Measurements from ENCODE around the gene LOC101059915.
"Not testable (repeated sequence)": the region's sequence is repeated elsewhere in the genome, so short reads cannot be mapped to it uniquely, and the experiment has no call there.

The LOC101059915 gene

DNA sequence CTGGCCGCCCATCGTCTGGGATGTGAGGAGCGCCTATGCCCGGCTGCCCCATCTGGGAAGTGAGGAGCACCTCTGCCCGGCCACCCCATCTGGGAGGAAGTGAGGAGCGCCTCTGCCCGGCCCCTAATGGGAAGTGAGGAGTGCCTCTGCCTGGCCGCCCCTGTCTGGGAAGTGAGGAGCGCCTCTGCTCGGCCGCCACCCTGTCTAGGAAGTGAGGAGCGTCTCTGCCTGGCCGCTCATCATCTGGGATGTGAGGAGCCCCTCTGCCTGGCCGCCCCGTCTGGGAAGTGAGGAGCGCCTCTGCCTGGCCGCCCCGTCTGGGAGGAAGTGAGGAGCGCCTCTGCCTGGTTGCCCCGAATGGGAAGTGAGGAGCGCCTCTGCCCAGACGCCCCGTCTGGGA lies 8.3 kb downstream of the LOC101059915 start:
- not testable (repeated sequence) for DNase-seq

DNA sequence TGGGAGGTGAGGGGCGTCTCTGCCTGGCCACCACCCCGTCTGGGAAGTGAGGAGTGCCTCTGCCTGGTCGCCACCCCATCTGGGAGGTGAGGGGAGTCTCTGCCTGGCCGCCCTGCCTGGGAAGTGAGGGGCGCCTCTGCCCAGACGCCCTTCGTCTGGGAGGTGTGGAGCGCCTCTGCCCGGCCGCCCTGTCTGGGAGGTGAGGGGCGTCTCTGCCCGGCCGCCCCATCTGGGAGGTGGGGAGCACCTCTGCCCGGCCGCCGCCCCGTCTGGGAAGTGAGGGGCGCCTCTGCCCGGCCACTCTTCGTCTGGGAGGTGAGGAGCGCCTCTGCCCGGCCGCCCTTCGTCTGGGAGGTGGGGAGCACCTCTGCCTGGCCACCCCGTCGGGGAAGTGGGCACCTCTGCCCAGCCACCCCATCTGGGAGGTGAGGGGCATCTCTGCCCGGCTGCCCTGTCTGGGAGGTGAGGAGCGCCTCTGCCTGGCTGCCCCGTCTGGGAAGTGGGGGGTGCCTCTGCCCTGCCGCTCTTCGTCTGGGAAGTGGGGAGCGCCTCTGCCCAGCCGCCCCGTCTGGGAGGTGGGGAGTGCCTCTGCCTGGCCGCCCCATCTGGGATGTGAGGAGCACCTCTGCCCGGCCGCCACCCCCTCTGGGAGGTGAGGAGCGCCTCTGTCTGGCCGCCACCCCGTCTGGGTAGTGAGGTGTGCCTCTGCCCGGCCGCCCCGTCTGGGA lies 8.9 kb downstream of the LOC101059915 start:
- not testable (repeated sequence) for DNase-seq

DNA sequence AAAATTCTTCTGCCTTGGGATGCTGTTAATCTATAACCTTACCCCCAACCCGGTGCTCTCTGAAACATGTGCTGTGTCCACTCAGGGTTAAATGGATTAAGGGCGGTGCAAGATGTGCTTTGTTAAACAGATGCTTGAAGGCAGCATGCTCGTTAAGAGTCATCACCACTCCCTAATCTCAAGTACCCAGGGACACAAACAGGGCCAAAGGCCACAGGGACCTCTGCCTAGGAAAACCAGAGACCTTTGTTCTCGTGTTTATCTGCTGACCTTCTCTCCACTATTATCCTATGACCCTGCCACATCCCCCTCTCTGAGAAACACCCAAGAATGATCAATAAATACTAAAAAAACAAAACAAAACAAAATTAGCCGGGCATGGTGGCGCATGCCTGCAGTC lies 9.8 kb downstream of the LOC101059915 start:
- not testable (repeated sequence) for DNase-seq

DNA sequence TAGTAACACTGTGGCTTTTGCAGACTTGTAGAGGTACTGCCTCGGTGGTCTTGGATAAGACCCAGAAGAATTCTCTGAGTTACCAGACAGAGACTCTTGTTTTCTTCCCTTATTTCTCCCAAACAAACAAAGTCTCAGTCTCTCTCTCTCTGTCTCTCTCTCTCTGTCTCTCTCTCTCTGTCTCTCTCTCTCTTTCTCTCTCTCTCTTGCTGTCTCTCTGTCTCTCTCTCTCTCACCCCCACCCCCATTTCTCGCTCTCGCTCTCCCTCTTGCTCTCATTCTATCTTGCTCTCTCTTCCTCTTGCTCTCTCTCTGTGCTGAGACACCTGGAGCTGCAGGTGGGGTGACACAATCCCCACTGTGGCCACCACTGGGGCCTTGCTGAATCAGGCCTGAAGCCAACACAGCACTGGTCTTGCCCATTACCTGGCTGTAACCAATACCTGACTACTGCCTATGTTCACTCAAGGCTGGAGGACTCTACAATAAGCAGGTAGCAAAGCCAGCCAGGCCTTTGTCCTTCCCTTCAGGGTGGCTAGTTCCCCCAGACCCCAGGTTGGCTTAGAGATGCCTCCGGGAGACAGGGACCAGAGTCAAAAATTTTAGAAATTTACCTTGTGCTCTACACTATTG lies 12.3 kb downstream of the LOC101059915 start:
- no peak for DNase-seq

DNA sequence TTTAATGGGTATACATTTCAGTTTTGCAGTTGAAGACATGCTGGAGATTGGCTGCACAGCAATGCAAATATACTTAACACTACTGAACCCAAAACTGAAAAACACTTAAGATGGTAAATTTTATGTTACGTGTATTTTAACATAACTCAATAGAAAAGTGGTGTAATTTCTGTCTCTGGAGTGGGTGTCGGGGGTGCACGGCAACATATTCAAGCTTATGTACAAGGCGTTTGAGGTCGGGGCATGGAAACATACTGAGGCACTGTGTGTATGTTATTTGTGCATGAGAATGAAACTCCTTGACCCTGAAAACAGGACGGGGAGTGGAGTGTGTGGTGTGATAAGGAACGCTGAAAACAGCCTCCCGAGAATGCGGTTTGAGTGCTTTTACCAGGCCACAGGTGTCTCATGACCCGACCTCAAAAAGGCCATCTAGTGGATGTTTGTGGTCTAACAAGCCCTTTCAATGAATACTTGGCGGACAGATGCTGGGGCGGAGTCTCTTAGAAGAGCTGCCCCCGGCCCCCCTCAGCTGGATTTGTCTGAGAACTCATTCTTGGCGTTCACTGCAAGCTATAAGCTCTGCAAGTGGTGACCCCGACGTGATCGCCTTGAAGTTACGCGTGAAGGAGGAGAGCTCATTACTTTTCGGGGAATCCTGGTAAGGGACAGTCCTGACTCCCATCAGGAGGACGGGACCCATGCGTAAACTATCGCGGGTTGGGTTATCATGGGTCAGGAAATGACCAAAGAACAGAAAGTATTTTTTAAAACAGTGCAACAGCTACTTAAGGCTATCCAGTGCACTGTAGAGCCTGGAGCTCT lies 29.5 kb downstream of the LOC101059915 start:
- not testable (repeated sequence) for DNase-seq

DNA sequence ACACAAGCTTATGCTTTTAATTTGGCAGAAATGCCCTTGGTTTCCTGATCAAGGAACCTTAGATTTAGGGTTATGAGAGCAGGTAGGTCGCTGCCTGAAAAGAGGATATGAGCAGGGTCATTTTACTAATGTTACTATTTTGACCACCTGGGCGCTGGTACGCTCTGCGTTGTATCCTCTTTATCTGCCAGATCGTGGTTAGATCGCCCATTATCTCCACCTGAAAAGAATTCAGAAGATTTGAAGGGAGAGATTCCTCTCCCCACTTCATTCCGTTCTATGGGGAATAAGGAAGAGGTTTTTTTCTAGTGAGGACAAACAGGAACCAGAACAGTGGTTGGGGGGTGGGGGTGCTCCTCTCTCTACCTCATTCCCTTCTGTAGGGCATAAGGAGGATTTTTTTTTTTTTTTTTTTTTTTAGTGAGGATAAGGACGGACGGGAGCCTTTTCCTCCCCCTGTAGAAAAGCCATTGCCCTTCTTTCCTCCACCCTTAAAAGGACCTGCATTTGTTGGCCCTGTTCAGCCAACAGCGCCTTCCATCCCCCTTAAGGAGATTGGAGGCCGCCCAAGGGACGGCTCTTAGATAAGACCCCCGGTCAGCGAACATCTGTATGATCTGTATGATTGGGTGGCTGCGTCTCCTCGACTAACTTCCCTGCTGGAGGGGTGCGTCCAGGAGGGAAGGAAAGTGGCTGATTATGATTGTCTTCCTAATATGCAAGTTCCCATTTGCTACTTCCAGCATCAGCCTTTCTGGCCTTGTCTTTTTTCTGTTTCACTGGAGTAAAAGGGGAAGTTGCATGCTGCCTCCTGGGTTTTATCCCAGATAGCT lies 30.3 kb downstream of the LOC101059915 start:
- not testable (repeated sequence) for DNase-seq

DNA sequence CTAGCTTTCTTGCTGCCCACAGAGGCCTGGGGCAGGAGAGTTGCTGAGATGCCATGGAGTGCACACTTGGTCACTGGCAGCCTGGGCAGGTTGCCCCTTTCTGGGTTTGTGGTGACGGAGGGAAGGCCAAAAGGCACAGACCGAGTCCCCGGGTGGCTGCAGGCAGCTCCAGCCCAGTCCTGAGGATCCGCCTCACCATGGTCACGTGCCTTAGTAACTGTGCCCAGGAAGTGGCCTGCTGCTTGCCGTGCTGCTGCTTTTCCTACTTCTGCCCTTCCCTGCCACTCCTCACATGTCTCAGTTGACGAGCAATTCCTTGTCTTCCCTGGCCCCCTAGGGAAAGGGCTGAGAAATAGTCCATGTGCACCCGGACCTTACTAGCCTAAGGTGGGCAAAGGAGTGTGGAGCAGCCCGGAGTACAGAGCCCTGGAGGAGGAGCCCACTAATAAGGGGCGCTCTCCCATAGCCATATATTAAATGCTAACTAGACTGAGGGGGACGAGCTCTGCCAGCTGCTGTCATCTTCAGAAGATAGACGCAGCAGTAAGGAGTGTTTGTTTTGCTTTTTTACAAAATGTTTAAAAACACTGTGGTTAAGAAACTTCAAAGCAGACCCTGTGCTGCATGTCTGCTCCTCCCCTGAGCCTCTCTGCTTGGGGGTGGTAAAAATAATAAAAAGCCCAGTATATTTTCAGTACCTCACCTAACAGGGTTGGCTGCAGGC lies 31.1 kb downstream of the LOC101059915 start:
- DNase-seq: not testable (repeated sequence)

DNA sequence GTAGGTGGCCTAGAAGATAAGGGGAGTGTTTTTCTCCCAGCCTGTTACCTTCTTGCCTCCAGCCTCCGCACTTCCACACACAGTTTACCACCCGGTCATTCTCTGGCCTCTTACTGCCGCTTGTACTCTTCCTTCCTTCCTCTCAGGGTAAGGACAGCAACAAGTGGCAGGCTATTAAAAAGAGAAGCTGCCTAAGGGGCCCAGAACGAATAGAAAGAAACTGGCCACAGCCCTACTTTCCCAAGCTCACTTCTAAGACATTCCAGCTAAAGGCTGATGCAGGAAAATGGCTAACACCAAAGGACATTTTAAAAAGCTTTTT lies 31.6 kb downstream of the LOC101059915 start:
- DNase-seq: not testable (repeated sequence)

DNA sequence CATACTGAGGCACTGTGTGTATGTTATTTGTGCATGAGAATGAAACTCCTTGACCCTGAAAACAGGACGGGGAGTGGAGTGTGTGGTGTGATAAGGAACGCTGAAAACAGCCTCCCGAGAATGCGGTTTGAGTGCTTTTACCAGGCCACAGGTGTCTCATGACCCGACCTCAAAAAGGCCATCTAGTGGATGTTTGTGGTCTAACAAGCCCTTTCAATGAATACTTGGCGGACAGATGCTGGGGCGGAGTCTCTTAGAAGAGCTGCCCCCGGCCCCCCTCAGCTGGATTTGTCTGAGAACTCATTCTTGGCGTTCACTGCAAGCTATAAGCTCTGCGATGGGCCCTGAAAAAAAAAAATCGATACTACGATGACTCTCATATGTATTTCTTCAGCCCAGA lies 35.5 kb downstream of the LOC101059915 start:
- DNase-seq: not testable (repeated sequence)

DNA sequence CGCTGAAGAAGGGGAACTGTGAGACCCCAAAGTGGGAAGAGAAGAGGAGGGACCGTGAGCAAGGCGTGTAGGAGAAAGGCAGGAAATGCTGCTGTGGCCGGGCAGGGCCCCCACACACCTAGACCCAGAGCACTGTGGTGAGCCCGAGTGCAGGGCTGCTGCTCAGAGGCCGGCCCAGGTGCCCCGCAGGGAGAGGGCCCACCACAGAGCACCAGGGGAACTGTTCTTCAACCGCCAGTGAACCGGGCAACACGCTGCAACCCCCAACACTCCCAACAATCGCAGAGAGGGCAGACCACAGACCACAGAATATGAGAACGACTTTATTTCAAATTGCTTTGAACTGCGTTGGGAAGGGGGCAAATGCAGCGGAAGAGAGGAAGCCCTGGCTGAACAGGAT lies 46.7 kb downstream of the LOC101059915 start:
- not testable (repeated sequence) for DNase-seq

DNA sequence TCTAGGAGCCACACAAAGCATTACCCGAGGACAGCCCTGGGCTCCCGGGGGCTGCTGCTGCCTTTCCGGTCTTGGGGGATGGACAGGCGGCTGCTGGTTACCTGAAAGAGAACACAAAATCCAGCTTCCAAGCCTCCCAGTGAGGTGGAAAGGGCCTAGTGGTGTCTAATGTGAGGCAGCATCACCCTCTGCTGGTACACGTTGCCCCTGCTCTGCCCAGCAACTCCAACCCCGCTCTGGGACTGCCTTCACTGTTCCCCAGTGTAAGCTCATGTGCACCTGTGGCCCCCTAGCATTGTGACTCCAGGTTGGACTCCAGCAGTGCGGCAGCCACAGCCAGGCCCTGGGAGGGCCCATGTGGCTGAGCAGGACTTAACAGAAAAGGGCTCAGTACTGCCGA lies 48.2 kb downstream of the LOC101059915 start:
- not testable (repeated sequence) for DNase-seq

DNA sequence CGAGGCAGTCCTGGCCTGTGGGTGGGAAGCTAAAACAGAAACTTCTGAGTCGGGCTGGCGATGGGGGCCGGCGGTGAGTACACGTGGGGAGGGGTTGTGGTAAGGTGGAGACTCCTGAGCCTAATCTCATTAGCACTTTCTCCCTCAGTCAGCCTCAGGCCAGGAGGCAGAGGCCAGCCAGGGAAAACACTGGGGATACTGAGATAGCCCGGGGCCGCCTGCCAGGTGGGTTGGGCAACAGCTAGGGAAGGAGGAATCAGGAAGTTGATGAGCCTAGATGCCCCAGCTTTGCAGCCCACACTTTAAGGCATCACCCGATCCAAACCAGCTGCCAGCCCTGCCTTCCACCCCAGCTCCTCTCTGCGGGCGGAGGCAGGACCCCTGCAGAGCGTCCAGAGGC lies 49.0 kb downstream of the LOC101059915 start:
- not testable (repeated sequence) for DNase-seq

DNA sequence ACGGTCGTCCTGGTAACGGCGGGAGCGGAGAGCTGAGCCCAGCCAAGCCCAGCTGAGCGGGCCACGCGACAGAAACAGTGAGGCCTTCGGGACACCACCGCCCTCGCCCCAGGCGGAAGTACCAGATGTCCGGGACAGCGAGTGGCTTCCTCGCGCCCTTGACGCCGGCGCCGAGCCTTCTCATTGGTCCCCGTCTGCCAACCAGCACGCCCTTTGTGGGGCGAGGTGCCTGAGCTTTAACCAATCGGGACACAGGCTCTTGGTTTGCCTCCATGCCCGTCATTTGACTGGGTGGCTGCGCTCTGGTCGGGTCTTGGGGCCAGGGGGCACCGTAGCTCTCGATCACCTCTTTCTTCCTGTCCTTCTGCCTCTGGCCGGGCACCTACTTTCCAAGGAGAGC lies 50.8 kb downstream of the LOC101059915 start, which contains the start of gene CXorf49:
CXorf49 (minus strand) TSS at position 101 of the 400 bp plus-strand sequence. CDS start 134 bp downstream, outside the sequence.
- not testable (repeated sequence) for DNase-seq

DNA sequence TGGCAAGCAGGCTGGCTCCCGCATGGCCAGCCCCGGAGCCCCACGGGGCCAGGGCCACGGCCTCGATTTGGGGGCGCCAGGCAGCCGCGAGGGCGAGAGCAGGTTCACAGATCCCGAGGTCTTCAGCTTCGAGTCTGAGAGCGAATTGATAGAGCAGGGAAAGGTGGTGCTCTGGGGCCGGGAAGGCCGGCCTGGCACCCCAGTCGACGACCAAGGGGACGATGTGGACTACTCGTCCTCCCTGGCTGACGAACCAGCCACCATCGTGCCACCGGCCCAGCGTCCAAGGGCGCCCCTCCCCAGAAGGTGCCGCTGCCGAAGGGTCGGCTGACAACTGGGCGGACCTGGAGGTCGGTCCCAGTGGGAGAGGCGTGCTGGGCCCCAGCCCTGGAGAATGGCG lies 51.8 kb downstream of the LOC101059915 start:
- not testable (repeated sequence) for DNase-seq

DNA sequence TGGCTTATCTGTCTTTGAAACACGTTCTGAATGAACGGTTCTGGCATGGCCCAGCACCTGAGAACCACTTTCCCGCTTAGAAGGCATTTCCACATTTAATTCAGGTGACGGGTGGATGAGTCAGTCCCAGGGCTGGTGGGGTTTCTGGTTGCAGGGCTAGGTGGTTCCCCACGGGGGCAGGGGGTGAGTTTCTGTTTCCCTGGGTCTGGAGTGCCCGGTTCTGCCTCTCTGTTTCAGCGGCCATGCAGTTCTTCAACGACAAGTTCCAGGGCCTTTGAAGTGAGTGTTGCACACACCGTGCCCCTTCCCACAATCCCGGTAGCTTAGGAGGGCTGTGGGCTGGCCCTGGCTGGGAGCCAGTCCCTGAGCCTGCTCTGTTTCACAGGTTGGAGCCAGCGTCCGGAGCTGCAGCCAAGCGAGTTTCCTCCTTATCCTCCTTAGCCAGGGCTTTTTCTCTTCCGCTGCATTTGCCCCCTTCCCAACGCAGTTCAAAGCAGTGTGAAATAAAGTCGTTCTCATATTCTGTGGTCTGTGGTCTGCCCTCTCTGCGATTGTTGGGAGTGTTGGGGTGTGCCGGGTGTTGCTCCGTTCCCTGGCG lies 53.0 kb downstream of the LOC101059915 start:
- DNase-seq: not testable (repeated sequence)
